Loucy (cell line): ENCODE measurements around the gene NR1D2.

Source experiments
- H2AFZ ChIP-seq: fragments of 200-600 bp; sonication (generic); 2 replicates; pipeline ENCODE4 v1.6.0; 2016; ENCODE audit warnings: antibody characterized with exemption, mild to moderate bottlenecking, low read length, moderate library complexity
- H3F3A ChIP-seq: fragments of 200-600 bp; 2 replicates; pipeline ENCODE4 v1.6.0; 2016; ENCODE audit warnings: antibody characterized with exemption, low read depth, mild to moderate bottlenecking
- H3K27me3 ChIP-seq: fragments of 200-600 bp; sonication (generic); 2 replicates; pipeline ENCODE4 v1.6.1; 2014; ENCODE audit warnings: low read length, mild to moderate bottlenecking; ENCODE audit not compliant: insufficient read depth, poor library complexity, severe bottlenecking
- H3K36me3 ChIP-seq: fragments of 200-600 bp; sonication (generic); 2 replicates; pipeline ENCODE4 v1.6.1; 2016; ENCODE audit warnings: low read length; ENCODE audit not compliant: insufficient read depth
- H3K4me1 ChIP-seq: fragments of 200-600 bp; sonication (generic); 2 replicates; pipeline ENCODE4 v1.5.1; 2014; ENCODE audit warnings: low read length, mild to moderate bottlenecking; ENCODE audit not compliant: insufficient read depth, poor library complexity, severe bottlenecking
- H3K4me2 ChIP-seq: fragments of 200-600 bp; sonication (generic); 2 replicates; pipeline ENCODE4 v1.6.0; 2014; ENCODE audit warnings: antibody characterized with exemption, low read length, low read depth, mild to moderate bottlenecking; ENCODE audit not compliant: poor library complexity, severe bottlenecking
- H3K4me3 ChIP-seq: fragments of 200-600 bp; sonication (generic); 2 replicates; pipeline ENCODE4 v1.5.1; 2014; ENCODE audit warnings: low read length, mild to moderate bottlenecking, mixed read lengths; ENCODE audit not compliant: poor library complexity, severe bottlenecking
- H3K79me2 ChIP-seq: fragments of 200-600 bp; sonication (generic); 2 replicates; pipeline ENCODE4 v1.6.1; 2014; ENCODE audit warnings: low read length; ENCODE audit not compliant: insufficient read depth
- H3K9ac ChIP-seq: fragments of 200-600 bp; sonication (generic); 2 replicates; pipeline ENCODE4 v1.6.0; 2014; ENCODE audit warnings: mild to moderate bottlenecking, low read depth, low read length, moderate library complexity; ENCODE audit not compliant: poor library complexity, severe bottlenecking
- H3K9me2 ChIP-seq: fragments of 200-600 bp; sonication (generic); replicated peaks from 2 replicates; pipeline ENCODE4 v1.6.1; 2016; ENCODE audit warnings: low read depth, low read length, mixed read lengths
- H3K9me3 ChIP-seq: fragments of 200-600 bp; sonication (generic); 2 replicates; pipeline ENCODE4 v1.6.1; 2014; ENCODE audit warnings: mild to moderate bottlenecking, antibody characterized with exemption, low read length, low read depth; ENCODE audit not compliant: insufficient read depth
- H4K20me1 ChIP-seq: fragments of 200-600 bp; sonication (generic); 2 replicates; pipeline ENCODE4 v1.6.0; 2014; ENCODE audit warnings: antibody characterized with exemption, low read length, mild to moderate bottlenecking; ENCODE audit not compliant: insufficient read depth, poor library complexity, severe bottlenecking
- EZH2phosphoT487 ChIP-seq: fragments of 200-600 bp; IDR thresholded peaks from 2 replicates; pipeline ENCODE4 v1.6.1; 2018; ENCODE audit warnings: antibody characterized with exemption, mild to moderate bottlenecking, moderate library complexity, borderline replicate concordance
- TF ChIP-seq, protein P1 (sequence below): fragments of 200-600 bp; sonication (generic); conservative IDR thresholded peaks from 2 replicates; pipeline ENCODE4 v1.5.1; 2014; ENCODE audit warnings: mild to moderate bottlenecking, antibody characterized with exemption, low read length

NR1D2 gene

DNA sequence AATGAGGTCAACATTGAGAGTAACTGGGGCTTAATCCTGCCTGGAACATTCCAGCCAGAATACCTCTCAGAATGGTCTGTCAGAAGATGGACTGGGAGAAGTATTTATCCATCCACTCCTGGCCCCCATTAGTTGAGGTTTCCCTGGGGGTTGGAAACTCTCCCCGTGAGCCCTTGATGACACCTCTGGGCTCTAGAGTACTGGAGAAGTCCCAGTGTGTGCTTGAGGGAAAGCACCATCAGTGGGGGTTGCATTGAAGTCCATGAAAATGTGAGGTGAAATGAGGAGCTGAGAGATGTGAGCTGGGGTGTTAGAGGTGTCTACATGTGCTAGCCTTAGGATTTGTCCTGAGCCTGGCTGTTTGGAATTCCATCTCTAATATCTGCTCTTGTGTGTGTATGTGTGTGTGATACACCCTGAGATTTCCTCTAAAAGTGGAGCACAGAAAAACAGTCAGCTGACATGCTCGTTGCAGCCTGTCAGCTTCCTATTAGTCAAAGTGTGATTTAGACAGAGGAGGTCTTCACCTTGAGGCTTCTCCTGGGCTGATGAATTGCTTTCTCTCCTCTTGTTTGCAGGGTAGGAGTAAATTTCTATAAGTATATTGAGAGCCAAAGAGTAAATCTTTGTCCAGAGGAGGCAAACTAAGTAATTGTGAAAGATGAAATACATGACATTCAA is 67.6 kb downstream of the NR1D2 start:
- no peaks in the 10 kb centered on the region for H3K27me3 ChIP-seq
- H3K4me3 ChIP-seq = no peak overlapping the region
- H3K9me3 ChIP-seq = no peaks in the 10 kb centered on the region
- peak overlapping the region; percentile 0; the same call in 1 of the 2 replicates for H2AFZ ChIP-seq
- no peak overlapping the region for H3K9ac ChIP-seq
- no peaks in the 10 kb centered on the region for H3K4me1 ChIP-seq
- H3F3A ChIP-seq = no peaks in the 10 kb centered on the region
- no peaks in the 10 kb centered on the region for H3K9me2 ChIP-seq
- no peaks in the 10 kb centered on the region for H3K36me3 ChIP-seq
- no peaks in the 10 kb centered on the region for H3K79me2 ChIP-seq
- no peaks in the 10 kb centered on the region for H4K20me1 ChIP-seq
- H3K4me2 ChIP-seq = no peak overlapping the region
- TF ChIP-seq, protein P1, sequence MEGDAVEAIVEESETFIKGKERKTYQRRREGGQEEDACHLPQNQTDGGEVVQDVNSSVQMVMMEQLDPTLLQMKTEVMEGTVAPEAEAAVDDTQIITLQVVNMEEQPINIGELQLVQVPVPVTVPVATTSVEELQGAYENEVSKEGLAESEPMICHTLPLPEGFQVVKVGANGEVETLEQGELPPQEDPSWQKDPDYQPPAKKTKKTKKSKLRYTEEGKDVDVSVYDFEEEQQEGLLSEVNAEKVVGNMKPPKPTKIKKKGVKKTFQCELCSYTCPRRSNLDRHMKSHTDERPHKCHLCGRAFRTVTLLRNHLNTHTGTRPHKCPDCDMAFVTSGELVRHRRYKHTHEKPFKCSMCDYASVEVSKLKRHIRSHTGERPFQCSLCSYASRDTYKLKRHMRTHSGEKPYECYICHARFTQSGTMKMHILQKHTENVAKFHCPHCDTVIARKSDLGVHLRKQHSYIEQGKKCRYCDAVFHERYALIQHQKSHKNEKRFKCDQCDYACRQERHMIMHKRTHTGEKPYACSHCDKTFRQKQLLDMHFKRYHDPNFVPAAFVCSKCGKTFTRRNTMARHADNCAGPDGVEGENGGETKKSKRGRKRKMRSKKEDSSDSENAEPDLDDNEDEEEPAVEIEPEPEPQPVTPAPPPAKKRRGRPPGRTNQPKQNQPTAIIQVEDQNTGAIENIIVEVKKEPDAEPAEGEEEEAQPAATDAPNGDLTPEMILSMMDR = no peak
- no peak for TF ChIP-seq EZH2phosphoT487

- Histone ChIP-seq H3F3A (no peaks in the 10 kb centered on the region), H3K9ac (no peak overlapping the region), H3K79me2 (no peaks in the 10 kb centered on the region), H3K36me3 (no peaks in the 10 kb centered on the region), H2AFZ (no peak overlapping the region), H3K9me3 (no peaks in the 10 kb centered on the region), H3K27me3 (no peaks in the 10 kb centered on the region), H3K4me1 (no peaks in the 10 kb centered on the region), H4K20me1 (no peaks in the 10 kb centered on the region), H3K4me2 (no peak overlapping the region), H3K9me2 (no peaks in the 10 kb centered on the region), H3K4me3 (no peak overlapping the region)
- TF ChIP-seq, protein P1 = no peak
- no peak for TF ChIP-seq EZH2phosphoT487
Observed at GRCh38 chr3:24017305-24017704, 72.2 kb downstream of the NR1D2 start.

DNA sequence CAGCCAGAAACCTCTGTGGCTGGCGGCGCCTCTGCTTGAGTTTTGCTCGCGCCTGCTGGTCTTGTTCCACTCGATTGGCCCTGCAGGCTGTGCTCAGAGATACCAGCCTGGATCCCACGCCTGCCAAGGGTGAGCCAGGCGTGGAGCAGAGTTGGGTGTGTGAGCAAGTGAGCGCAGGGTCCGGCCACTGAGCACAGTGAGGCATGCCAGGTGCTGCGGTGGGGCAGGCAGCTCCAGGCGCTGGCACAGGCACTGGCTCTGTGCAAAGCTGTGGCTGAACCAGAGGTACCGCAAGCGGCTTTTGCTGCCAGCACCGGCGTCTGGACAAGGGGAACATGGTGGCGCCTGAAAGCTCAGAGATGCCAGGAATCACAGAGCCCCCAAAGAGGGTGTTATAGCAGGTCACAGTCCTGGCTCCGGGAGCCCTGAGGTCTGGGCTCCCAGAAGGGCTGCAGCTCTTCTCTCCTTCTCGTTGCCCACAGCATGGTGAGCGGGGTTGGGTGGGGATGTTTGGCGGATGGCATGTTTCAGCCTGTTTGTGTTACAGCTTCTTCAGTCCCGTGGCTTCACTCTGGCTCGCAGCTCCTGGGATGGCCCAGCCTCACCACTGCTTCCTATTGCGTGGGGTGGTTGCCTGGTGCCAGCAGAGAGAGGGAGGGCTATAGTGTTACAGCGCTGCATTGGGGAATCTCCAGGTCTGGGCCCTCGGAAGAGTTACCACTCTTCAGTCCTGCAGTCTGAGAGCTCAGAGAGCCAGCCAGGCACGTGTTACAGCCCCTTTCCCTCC is 73.9 kb downstream of the NR1D2 start:
- TF ChIP-seq, protein P1 = no peak
- TF ChIP-seq EZH2phosphoT487 = no peak
- Histone ChIP-seq H3K36me3 (no peaks in the 10 kb centered on the region), H3F3A (no peaks in the 10 kb centered on the region), H3K4me3 (no peak overlapping the region), H3K9ac (no peak overlapping the region), H3K9me3 (no peaks in the 10 kb centered on the region), H3K79me2 (no peaks in the 10 kb centered on the region), H3K4me1 (no peaks in the 10 kb centered on the region), H3K27me3 (no peaks in the 10 kb centered on the region), H2AFZ (no peak overlapping the region), H4K20me1 (no peaks in the 10 kb centered on the region), H3K9me2 (no peaks in the 10 kb centered on the region), H3K4me2 (no peak overlapping the region)
